Measurements from ENCODE around the gene L1CAM. TPM values are rescaled to one million over a fixed set of nuclear protein-coding genes. Genes with fewer than 3 reads are reported as not detected.

Gene L1CAM
- total and polyA plus RNA-seq, 2 donors (not counting 1 experiment from before 2014, with no cell fraction given): 9.4 to 19.9 TPM

DNA sequence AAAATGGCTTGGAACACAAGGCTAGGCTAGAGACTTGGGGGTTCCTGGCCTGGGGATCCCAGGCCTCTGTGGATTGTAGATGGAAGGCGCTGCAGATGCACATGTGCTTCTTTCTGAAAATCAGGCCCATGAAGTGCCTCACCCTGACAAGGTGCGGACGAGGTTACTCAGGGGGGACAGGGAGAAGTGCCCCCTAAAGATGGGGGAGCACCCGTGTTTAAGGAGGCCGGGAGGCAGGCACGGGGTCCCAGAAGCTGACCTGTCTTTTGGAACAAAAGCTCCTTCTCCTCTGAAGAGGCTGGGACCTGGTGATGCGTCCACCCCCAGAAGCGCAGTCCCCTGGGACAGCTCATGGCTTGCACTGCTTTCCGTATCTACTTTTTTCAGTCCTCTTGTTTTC, 58.1 kb downstream of the L1CAM start:
- intact Hi-C loops (cut with micrococcal nuclease): no loop called here
- Histone ChIP-seq H4K20me1 (ENCODE audit: control insufficient read depth, insufficient read depth, low read length, poor library complexity, severe bottlenecking) (no peaks in the 10 kb centered on the region), H3K4me1 (ENCODE audit: control insufficient read depth in 2 of 2, insufficient read depth in 2 of 2, low read length in 2 of 2) (peaks cover 7 to 16% of the 10 kb centered on the region in 2 donors), H2AFZ (ENCODE audit: insufficient read depth, low read depth, low read length, poor library complexity, severe bottlenecking) (no peak overlapping the region), H3K9me3 (ENCODE audit: control extremely low read depth in 1 of 3, control insufficient read depth in 2 of 3, insufficient read depth in 1 of 3, low read length in 2 of 3) (peaks cover 0 to 9% (median 0%) of the 10 kb centered on the region in 3 donors), H3K4me2 (replicated peaks; ENCODE audit: low read depth, low read length, poor library complexity, severe bottlenecking) (no peak overlapping the region), H3K36me3 (replicated peaks in 1 of 2; ENCODE audit: control extremely low read depth in 1 of 2, control insufficient read depth in 1 of 2, extremely low read depth in 1 of 2, insufficient read depth in 2 of 2, low read length in 1 of 2) (no peaks in the 10 kb centered on the region), H3K4me3 (ENCODE audit: control extremely low read depth in 1 of 5, extremely low read depth in 1 of 5, insufficient read depth in 1 of 5, low read depth in 2 of 5, low read length in 4 of 5) (no peak overlapping the region), H3K27me3 (replicated peaks in 1 of 4; ENCODE audit: control extremely low read depth in 1 of 4, control insufficient read depth in 3 of 4, insufficient read depth in 4 of 4, low read length in 3 of 4) (peaks cover 0 to 46% (median 11%) of the 10 kb centered on the region in 4 experiments), H3K9ac (ENCODE audit: low read length) (no peak overlapping the region), H3K27ac (ENCODE audit: low read length in 2 of 2) (no peak overlapping the region), H3K79me2 (ENCODE audit: control insufficient read depth, insufficient read depth, low read length) (no peaks in the 10 kb centered on the region)
- Mint-ChIP-seq H3K27ac (no peak overlapping the region), H3K4me1 (peaks cover 5% of the 10 kb centered on the region), H3K27me3 (peaks cover 36% of the 10 kb centered on the region), H3K4me3 (no peak overlapping the region), H3K9me3 (ENCODE audit: insufficient read depth) (no peaks in the 10 kb centered on the region)
- CTCF ChIA-PET: no interaction called here
- WGBS (ENCODE audit: insufficient coverage): 73% methylated on average over 5 of the region's 9 CpGs
- TF ChIP-seq EZH2 (IDR thresholded peaks at IDR 0.05; ENCODE audit: borderline replicate concordance, insufficient read depth, low read depth, low read length, poor library complexity, severe bottlenecking): no peak
- TF ChIP-seq, protein P1, sequence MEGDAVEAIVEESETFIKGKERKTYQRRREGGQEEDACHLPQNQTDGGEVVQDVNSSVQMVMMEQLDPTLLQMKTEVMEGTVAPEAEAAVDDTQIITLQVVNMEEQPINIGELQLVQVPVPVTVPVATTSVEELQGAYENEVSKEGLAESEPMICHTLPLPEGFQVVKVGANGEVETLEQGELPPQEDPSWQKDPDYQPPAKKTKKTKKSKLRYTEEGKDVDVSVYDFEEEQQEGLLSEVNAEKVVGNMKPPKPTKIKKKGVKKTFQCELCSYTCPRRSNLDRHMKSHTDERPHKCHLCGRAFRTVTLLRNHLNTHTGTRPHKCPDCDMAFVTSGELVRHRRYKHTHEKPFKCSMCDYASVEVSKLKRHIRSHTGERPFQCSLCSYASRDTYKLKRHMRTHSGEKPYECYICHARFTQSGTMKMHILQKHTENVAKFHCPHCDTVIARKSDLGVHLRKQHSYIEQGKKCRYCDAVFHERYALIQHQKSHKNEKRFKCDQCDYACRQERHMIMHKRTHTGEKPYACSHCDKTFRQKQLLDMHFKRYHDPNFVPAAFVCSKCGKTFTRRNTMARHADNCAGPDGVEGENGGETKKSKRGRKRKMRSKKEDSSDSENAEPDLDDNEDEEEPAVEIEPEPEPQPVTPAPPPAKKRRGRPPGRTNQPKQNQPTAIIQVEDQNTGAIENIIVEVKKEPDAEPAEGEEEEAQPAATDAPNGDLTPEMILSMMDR (IDR thresholded peaks at IDR 0.05): no peak
- DNase-seq (no peak), ATAC-seq (ENCODE audit: low read depth) (no peak)
- POLR2A ChIA-PET: no interaction called here

- Mint-ChIP-seq H3K27me3 (peaks cover 39% of the 10 kb centered on the region), H3K4me3 (no peak overlapping the region), H3K4me1 (peaks cover 8% of the 10 kb centered on the region), H3K9me3 (ENCODE audit: insufficient read depth) (no peaks in the 10 kb centered on the region), H3K27ac (no peak overlapping the region)
- peaks cover 7 to 16% of the 10 kb centered on the region in 2 donors for H3K4me1 ChIP-seq (ENCODE audit: control insufficient read depth in 2 of 2, insufficient read depth in 2 of 2, low read length in 2 of 2)
- H3K9ac ChIP-seq (ENCODE audit: low read length): no peak overlapping the region
- TF ChIP-seq, protein P1 (IDR thresholded peaks at IDR 0.05): no peak
- no peak for TF ChIP-seq EZH2 (IDR thresholded peaks at IDR 0.05; ENCODE audit: borderline replicate concordance, insufficient read depth, low read depth, low read length, poor library complexity, severe bottlenecking)
- intact Hi-C loops (cut with micrococcal nuclease): no loop called here
- H2AFZ ChIP-seq (ENCODE audit: insufficient read depth, low read depth, low read length, poor library complexity, severe bottlenecking): no peak overlapping the region
- WGBS (ENCODE audit: insufficient coverage): 40% methylated on average over 1 of the region's 3 CpGs
- DNase-seq (no peak), ATAC-seq (ENCODE audit: low read depth) (no peak)
- H4K20me1 ChIP-seq (ENCODE audit: control insufficient read depth, insufficient read depth, low read length, poor library complexity, severe bottlenecking): no peaks in the 10 kb centered on the region
- no peak overlapping the region for H3K4me2 ChIP-seq (replicated peaks; ENCODE audit: low read depth, low read length, poor library complexity, severe bottlenecking)
- no peak overlapping the region for H3K4me3 ChIP-seq (ENCODE audit: control extremely low read depth in 1 of 5, extremely low read depth in 1 of 5, insufficient read depth in 1 of 5, low read depth in 2 of 5, low read length in 4 of 5)
- no peaks in the 10 kb centered on the region for H3K79me2 ChIP-seq (ENCODE audit: control insufficient read depth, insufficient read depth, low read length)
- H3K27ac ChIP-seq (ENCODE audit: low read length in 2 of 2): no peak overlapping the region
- H3K27me3 ChIP-seq (replicated peaks in 1 of 4; ENCODE audit: control extremely low read depth in 1 of 4, control insufficient read depth in 3 of 4, insufficient read depth in 4 of 4, low read length in 3 of 4): peaks cover 0 to 41% (median 11%) of the 10 kb centered on the region in 4 experiments
- peaks cover 0 to 9% (median 0%) of the 10 kb centered on the region in 3 donors for H3K9me3 ChIP-seq (ENCODE audit: control extremely low read depth in 1 of 3, control insufficient read depth in 2 of 3, insufficient read depth in 1 of 3, low read length in 2 of 3)
- no peaks in the 10 kb centered on the region for H3K36me3 ChIP-seq (replicated peaks in 1 of 2; ENCODE audit: control extremely low read depth in 1 of 2, control insufficient read depth in 1 of 2, extremely low read depth in 1 of 2, insufficient read depth in 2 of 2, low read length in 1 of 2)
- POLR2A ChIA-PET: no interaction called here
- CTCF ChIA-PET: no interaction called here
These were observed 59.0 kb downstream of the L1CAM start for GRCh38 chrX:153827016-153827415.
